KOPT-K1 (cell line): Measurements from ENCODE around the gene NFE2L1.
A peak's percentile ranks its signal among the peaks of the same experiment; 100 is the strongest.
"Not testable (repeated sequence)": the region's sequence is repeated elsewhere in the genome, so short reads cannot be mapped to it uniquely, and the experiment has no call there.

ENCODE experiments used
- H3K27ac ChIP-seq: fragments of 200-600 bp; sonication (generic); 2 replicates; pipeline ENCODE4 v1.5.1; 2016; ENCODE audit warnings: antibody characterized with exemption, mild to moderate bottlenecking, low read depth, low read length; ENCODE audit not compliant: poor library complexity, severe bottlenecking
- H3K36me3 ChIP-seq: fragments of 200-600 bp; sonication (generic); 2 replicates; pipeline ENCODE4 v1.5.1; 2017; ENCODE audit warnings: antibody characterized with exemption, mild to moderate bottlenecking, low read length, moderate library complexity; ENCODE audit not compliant: insufficient read depth
- H3K9me3 ChIP-seq: fragments of 200-600 bp; sonication (generic); 2 replicates; pipeline ENCODE4 v1.5.1; 2017; ENCODE audit warnings: antibody characterized with exemption, low read length, mild to moderate bottlenecking; ENCODE audit not compliant: insufficient read depth, poor library complexity, severe bottlenecking

The NFE2L1 gene

DNA sequence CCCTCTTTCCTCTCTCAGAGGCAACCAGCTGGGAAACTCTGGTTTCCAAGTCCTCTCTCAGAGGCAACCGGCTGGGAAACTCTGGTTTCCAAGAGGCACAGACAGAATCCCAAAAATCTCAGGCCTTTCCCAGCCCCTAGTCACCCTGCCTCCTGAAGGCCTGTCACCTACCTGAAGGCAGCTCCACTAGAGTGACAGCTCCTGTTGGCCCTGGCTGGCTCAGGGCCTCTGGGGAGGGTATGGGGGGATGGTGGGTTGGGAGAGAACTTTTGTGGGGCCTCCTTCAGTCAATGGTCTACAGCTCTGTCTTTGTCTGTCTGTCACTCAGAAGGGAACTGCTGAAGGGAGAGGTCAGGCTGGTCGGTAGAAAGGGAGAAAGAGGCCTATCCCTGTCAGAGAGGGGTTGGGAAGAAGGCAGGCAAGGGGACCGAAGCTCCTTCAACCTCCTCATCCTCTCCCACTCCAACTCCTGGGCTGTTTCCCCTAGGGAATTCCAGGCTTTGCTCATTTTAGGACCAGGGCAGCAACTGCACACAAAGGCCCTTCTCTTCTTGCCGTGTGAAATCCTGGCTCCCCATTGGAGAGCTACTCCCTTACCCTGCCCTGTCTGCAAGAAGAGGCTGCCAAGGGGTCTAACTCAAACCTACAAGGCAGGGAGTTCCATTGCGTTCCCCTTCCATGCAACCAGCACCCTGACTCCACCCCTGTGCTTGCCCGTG, 34.1 kb upstream of the NFE2L1 start:
- no peaks in the 10 kb centered on the region for H3K36me3 ChIP-seq
- H3K27ac ChIP-seq, result no peak overlapping the region
- H3K9me3 ChIP-seq, result no peaks in the 10 kb centered on the region

DNA sequence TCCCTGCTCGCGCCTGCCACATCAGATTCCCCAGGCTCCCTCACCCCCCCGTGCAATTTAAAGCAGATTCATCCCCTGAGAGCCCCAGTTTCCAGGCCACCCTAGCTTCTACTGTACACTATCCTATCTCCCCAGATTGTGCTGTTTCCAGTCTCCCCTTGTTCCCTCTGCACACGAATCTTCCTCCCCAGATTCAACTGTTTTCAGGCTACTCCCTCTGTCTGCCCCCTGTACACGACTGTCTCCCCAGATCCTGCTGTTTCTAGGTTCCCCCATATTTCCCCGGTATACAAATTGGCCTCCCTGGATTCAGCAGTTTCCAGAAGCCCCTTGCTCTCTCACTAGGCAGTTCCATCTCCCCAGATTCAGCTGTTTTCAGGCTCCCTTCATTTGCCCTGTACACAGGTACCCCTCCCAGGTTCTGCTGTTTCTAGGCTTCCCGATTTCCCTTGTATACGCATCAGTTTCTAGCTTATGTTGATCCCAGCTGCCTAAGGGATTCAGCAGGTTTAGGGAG, 33.5 kb upstream of the NFE2L1 start:
- Histone ChIP-seq H3K9me3 (no peaks in the 10 kb centered on the region), H3K27ac (no peak overlapping the region), H3K36me3 (no peaks in the 10 kb centered on the region)

DNA sequence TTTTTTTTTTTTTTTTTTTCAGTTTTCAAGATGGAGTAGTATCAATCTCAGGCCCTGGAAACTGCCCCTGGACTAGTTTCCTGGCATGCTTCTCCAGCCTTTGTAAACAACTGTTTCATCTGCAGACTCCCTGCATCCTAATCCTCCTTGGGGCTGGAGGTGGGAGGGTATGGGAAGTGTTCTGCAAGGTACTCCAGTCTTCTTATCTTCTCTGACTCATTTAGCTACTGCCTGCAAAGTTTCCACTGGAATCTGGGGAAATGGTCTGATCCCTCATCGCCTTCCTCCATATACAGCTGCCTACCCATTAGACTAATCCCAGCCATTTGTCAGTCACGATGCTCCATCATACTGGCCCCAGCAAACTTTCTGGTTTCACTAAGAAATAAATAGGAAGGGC, 32.0 kb upstream of the NFE2L1 start:
- Histone ChIP-seq H3K27ac (no peak overlapping the region), H3K36me3 (no peaks in the 10 kb centered on the region), H3K9me3 (no peaks in the 10 kb centered on the region)

DNA sequence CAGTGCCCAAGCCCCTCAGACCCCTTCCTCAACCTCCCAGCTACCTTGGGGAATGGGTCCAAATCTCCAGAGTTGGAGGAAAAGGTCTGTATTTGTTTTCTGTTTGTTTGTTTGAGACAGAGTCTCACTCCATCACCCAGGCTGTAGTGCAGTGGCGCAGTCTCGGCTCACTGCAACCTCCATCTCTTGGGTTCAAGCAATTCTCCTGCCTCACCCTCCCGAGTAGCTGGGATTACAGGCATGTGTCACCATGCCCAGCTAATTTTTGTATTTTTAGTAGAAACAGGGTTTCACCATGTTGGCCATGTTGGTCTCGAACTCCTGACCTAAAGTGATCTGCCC, 30.4 kb upstream of the NFE2L1 start:
- H3K36me3 ChIP-seq, H3K9me3 ChIP-seq: not testable (repeated sequence)
- peak overlapping the region; percentile 52 for H3K27ac ChIP-seq

DNA sequence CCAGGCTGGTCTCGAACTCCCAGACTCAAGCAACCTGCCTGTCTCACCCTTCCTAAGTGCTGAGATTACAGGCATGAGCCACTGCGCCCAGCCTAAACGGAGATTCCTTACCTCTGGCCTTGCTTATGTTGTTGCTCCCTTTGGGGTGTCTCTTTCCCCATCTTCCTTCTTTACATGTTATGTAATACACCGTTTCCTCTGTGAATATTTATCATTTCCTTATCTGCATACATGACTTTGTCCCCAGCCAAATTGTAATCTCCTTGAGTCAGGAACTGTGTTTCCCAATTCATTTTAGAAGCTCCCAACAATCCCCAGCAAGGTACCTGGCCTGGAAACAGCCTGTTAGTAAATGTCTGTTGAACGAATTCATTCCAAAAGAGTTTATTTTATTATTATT, 26.2 kb upstream of the NFE2L1 start:
- no peak overlapping the region for H3K27ac ChIP-seq
- no peaks in the 10 kb centered on the region for H3K9me3 ChIP-seq
- no peaks in the 10 kb centered on the region for H3K36me3 ChIP-seq

DNA sequence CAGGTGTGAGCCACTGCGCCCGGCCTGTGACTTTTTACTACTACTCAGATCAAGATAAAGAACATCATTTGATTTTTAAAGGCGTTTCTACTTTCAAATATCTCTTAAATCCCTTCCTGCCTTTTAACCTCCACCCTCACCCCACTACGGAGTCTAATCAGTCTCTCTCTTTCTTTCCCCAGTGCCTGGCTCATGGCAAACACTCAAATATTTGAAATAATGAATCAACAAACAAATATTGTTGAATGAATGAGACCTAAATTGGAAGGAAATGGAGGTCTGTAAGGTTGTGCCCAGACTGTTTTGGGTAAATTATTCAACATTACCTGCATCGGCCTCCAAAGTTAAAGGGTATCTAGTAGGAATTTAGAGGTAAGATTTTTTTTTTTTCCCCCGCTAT, 25.3 kb upstream of the NFE2L1 start:
- no peak overlapping the region for H3K27ac ChIP-seq
- no peaks in the 10 kb centered on the region for H3K9me3 ChIP-seq
- no peaks in the 10 kb centered on the region for H3K36me3 ChIP-seq

DNA sequence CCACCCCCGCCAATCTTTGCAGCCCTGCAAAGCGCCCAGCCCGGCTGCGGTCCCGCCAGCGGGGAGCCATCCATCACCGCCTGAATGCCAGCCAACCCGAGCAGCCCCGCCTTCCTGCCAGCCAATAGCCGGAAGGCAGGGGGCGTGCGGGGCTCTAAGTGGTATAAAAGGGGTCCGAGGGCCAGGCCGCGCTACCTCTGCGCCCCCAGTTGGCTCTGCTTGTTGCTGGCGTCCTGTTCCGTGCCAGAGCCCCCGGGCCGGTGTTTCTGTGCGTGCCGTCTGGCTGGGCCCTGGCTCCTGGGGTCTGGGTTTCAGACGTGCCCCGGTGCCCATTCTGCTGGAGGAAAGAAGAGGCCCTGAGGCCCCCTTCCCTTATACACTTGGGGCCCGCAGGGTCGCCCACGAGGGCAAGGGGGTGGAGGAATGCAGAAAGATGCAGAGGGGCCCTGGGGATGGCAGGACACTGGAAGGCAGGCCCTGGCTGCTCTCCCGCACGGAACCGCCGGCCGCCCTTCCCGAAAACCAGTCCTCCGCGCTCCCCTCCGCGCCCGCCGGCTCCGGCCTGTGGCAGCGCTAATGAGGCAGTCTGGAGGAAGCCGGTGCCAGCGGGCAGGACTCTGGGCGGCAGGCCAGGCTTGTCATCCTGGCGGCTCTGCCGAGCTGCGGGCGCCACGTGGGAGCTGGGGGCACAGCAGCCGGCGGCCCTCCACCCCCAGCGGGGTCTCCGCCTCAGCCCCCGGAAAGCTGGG, 24.6 kb upstream of the NFE2L1 start:
- Histone ChIP-seq H3K27ac (no peak overlapping the region), H3K9me3 (no peaks in the 10 kb centered on the region), H3K36me3 (no peaks in the 10 kb centered on the region)

DNA sequence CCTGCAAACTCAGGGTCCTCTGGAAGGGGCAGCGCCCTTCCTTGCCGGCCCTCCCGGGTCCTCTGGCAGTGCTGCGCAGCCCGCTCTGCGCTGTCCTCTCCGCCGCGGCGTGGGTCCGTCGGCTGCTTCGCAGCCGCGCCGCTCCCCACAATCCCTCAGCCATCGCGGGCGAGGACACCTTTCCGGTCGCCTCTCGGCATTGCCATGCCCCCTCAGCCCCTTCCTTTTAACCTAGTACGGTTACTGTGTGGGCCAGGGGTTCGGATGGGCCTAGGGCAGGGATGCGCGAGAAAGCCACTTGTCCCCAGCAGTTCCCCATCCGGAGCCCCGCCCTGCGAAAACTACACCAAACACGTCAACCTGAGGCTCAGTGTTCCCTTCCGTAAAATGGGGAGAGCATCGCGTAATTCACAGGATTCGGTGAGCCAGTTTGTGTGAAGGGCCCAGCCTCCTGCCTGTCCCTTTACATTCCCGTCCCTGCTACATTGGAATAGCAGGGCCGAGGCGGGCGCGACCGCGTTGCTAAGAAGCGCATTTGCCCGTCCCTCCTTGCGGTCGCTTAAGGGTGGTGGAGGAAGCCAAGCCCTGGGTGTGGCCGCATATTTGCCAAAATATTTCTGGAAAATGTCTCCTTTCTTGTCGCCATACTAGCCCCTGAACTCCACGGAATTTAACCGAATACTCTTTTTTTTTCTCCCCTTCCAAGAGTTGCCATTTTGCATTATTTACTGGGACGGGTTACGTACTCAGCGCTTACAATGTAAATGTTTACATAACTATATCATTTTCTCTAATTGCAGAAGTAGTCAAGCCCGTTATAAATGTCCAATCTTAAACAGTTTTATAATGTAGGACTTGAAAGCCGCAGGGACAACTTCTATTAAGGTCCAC, 23.8 kb upstream of the NFE2L1 start:
- Histone ChIP-seq H3K9me3 (no peaks in the 10 kb centered on the region), H3K27ac (no peak overlapping the region), H3K36me3 (no peaks in the 10 kb centered on the region)

DNA sequence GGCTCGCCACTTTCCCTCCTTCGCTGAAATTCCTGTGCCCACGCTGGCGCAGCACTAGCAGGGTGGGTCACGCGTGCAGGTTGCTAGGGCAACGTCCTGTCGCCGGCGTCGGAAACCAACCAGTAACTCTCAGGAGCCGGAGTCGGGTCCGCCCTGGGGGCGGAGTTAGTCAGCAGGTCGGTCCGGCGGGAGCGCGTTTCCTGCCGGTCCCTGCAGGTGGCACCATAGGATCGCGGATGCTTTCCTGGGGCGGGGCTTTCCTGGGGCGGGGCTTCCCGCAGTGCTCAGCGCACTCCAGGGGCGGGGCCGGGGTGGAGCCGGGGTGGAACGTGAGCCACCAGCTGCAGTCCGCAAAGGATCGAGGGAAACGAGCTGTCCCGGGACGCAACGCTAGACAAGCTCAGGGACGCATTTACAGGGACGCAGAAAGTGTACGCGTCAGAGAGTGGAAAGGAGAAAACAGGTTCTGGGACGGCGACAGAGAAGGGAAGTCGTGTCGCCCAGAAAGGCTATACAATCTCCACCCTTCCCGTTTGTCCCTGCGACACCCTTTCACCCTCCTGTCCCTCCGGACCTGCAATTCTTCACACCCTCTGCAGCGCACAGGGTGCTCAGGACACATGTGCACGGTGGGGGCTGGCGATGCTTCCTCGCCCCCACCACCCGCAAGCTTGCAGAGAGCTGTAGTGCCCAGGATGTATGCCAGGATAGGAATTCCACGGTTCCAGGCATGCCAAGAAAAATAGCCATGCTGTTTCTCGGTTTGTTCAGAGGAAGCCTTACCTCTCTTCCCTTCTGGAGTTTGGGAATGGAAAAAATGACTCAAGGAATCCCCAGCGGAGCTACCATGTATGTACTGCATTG, 22.9 kb upstream of the NFE2L1 start:
- Histone ChIP-seq H3K36me3 (no peaks in the 10 kb centered on the region), H3K9me3 (no peaks in the 10 kb centered on the region), H3K27ac (no peak overlapping the region)

DNA sequence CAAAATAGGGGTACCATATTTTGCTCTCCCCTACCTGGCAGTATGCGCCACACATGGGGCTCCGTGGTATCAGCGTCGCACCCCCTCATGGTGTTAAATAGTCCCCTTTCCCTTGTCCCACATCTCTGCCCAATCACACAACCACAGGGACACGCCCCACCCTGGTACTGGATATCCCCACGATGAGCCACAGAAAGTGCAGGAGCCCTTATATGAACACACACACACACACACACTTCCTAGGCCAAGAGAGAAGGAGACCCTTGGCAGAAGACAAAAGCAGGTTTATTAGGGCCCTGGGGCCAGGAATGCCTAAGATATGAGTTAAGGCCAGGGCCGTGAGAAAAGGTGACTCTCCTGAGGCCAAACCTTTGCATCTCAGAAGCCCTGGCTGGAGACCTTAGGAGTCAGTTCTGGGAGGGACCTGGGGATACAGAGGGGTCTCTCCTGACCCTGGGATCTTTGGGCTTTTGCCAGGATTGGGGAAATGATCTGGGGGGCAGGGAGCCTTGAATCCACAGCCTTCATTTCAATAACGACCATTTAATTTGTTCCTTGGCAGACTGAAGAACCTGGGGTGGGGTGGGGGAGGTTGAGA, 22.2 kb upstream of the NFE2L1 start:
- Histone ChIP-seq H3K9me3 (no peaks in the 10 kb centered on the region), H3K27ac (no peak overlapping the region), H3K36me3 (no peaks in the 10 kb centered on the region)

DNA sequence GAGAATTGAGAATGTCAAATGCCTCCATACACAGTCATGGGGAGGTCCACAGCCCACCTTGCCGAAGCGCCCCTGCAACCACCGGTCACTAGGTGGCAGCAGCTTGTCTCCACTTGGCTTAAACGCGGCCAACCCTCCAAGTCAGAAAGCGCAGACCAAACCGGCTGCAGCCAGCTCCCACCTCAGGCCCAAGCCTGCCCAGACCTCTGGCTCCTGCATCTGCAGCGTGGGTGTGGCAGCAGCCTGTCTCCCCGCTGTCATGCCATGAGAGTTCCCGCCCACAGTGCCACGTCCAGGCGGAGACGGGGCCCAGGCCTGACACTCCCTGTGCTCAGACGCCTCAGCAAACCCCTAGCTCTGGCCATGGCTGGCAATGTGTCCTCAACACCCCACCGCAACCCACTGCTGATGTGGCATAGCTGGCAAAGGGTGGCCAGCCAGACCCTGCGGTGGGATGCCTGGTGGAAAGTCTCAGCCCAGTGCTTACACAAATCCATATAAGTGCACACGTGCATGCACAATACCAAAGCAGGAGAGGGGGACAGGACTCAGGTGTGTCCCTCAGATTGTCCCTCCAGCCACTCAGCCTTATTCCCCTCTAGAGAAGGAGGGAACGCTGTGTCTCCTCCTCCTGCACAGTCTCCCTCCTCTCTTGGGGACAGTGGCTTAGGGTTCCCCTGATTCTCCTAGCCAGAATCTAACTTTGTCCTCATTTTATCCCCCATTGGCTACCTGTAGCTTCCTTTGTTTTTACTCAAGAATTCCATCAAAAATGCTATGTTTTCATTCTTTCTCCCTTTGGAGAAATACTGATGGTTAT, 21.4 kb upstream of the NFE2L1 start:
- H3K27ac ChIP-seq, result no peak overlapping the region
- no peaks in the 10 kb centered on the region for H3K9me3 ChIP-seq
- H3K36me3 ChIP-seq, result no peaks in the 10 kb centered on the region

DNA sequence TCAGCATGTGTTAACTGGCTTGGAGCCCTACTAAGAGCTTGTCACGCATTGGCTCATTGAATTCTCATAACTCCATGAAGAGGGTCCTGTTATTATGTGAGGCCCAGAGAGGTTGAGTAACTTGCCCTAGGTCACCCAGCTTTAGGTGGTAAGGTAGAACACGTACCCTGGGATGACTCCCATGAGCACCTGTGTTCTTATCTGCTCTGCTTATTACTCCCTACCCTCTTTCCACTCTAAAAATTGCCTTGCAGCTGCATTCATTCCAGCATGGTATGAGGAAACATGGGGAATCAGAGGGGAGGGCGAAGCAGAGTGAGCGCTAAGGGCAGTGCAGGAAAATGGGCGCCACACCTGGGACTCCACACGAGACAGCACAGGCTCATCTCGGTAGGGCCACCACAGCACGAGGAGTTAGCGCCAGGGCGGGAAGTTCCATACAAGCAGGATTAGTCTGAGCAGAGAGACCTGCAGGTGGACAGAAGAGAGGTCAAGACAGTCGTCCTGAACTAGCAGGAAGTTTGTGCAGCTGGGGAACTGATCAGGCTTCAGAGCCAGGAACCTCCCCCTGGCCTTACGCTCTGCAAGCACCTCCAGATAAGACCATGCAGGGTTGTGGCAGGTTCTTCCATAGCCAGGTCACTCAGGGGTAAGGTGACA, 20.7 kb upstream of the NFE2L1 start:
- H3K36me3 ChIP-seq, result no peaks in the 10 kb centered on the region
- no peak overlapping the region for H3K27ac ChIP-seq
- no peaks in the 10 kb centered on the region for H3K9me3 ChIP-seq

DNA sequence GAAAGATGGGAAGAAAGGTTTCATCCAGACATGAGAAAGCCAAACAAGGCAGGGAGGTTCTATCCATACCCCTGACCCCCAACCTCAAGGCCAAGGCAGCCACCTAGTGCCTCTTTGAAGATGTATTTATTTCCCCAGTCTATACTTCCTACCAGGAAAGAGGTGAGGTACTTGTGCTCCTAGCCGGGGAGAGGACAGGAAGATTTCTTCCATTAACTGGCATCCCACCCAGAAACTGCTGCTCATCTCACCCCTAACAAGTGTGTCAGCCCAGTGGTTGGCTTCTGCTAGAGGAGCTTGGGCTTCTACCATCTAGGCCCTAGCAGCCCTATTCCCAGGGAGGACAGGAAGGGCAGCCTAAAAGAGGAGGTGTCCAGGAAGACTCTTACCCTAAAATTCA, 19.4 kb upstream of the NFE2L1 start:
- Histone ChIP-seq H3K27ac (no peak overlapping the region), H3K9me3 (no peaks in the 10 kb centered on the region), H3K36me3 (no peaks in the 10 kb centered on the region)
